HG03571 (cell line): ENCODE measurements around the gene BTG3.

Experiments used
- ATAC-seq: cut with Tn5 transposase; IDR thresholded peaks from one replicate; pipeline ENCODE4 v1.9.1; 2021; ENCODE audit not compliant: unreplicated experiment

The BTG3 gene

GRCh38 chr21:17612565-17613241, at the start of gene BTG3:
BTG3 (minus strand) TSS chr21:17612901; CDS start chr21:17609144, 3,757 bp downstream.
- peak; percentile 67 for ATAC-seq

GRCh38 chr21:17660862-17661261, 48.2 kb upstream of the BTG3 start:
- ATAC-seq = no peak

- no peak for ATAC-seq
These were observed 47.8 kb upstream of the BTG3 start for GRCh38 chr21:17660452-17660851.

- no peak for ATAC-seq
These were observed 46.2 kb upstream of the BTG3 start for GRCh38 chr21:17658931-17659330.

GRCh38 chr21:17651526-17651925, 38.8 kb upstream of the BTG3 start:
- ATAC-seq = no peak

GRCh38 chr21:17650292-17650691, 37.6 kb upstream of the BTG3 start:
- ATAC-seq = no peak

- no peak for ATAC-seq
These were observed 34.1 kb upstream of the BTG3 start for GRCh38 chr21:17646790-17647189.

- ATAC-seq = no peak
These were observed 31.5 kb upstream of the BTG3 start for GRCh38 chr21:17644186-17644585.

- ATAC-seq = no peak
These were observed 28.1 kb upstream of the BTG3 start for GRCh38 chr21:17640821-17641220.

GRCh38 chr21:17636711-17637110, 24.0 kb upstream of the BTG3 start:
- ATAC-seq = no peak

GRCh38 chr21:17631195-17631594, 18.5 kb upstream of the BTG3 start:
- no peak for ATAC-seq

GRCh38 chr21:17622018-17622417, 9.3 kb upstream of the BTG3 start:
- ATAC-seq = no peak

- ATAC-seq = no peak
These were observed 4.1 kb upstream of the BTG3 start for GRCh38 chr21:17616831-17617230.

- no peak for ATAC-seq
These were observed 558 bp upstream of the BTG3 start for GRCh38 chr21:17613242-17613676.

GRCh38 chr21:17612023-17612564, 607 bp downstream of the BTG3 start:
- peak; percentile 1 for ATAC-seq

- peak; percentile 52 for ATAC-seq
These were observed 1.2 kb downstream of the BTG3 start for GRCh38 chr21:17611414-17612022.

- no peak for ATAC-seq
These were observed 1.8 kb downstream of the BTG3 start for GRCh38 chr21:17610911-17611310.

GRCh38 chr21:17609681-17610080, 3.0 kb downstream of the BTG3 start:
- no peak for ATAC-seq

GRCh38 chr21:17607684-17608083, 5.0 kb downstream of the BTG3 start:
- ATAC-seq = no peak

- ATAC-seq = no peak
These were observed 9.8 kb downstream of the BTG3 start for GRCh38 chr21:17602874-17603273.

- ATAC-seq = peak; percentile 70
These were observed 14.3 kb downstream of the BTG3 start for GRCh38 chr21:17598437-17598836.

- ATAC-seq = no peak
These were observed 15.0 kb downstream of the BTG3 start for GRCh38 chr21:17597680-17598079.
